ENCODE measurements around the gene SLC16A6.
"Not testable (repeated sequence)": the region's sequence is repeated elsewhere in the genome, so short reads cannot be mapped to it uniquely, and the experiment has no call there.

SLC16A6 gene

GRCh38 chr17:68253426-68253825, 37.5 kb downstream of the SLC16A6 start:
- not testable (repeated sequence) for H3K9me3 Mint-ChIP-seq; DNase-seq (ENCODE audit: low spot score in 2 of 2)
- Mint-ChIP-seq H3K4me1 (peaks cover 56% of the 10 kb centered on the region), H3K4me3 (peak overlapping the region; percentile 62), H3K27ac (peak overlapping the region; percentile 92), H3K36me3 (peaks cover 86% of the 10 kb centered on the region)
- ATAC-seq = peak; percentile 46

- peak overlapping the region; percentile 98 for H3K27ac Mint-ChIP-seq
- peaks cover 66% of the 10 kb centered on the region for H3K36me3 Mint-ChIP-seq
- no peaks in the 10 kb centered on the region for H3K9me3 Mint-ChIP-seq
- DNase-seq (ENCODE audit: low spot score in 2 of 2) (peak in 1 of 2 donors; percentile 59), ATAC-seq (no peak)
- H3K4me3 Mint-ChIP-seq = peak overlapping the region; percentile 78
- peaks cover 30% of the 10 kb centered on the region for H3K4me1 Mint-ChIP-seq
Observed at GRCh38 chr17:68249354-68249765, 41.6 kb downstream of the SLC16A6 start.

DNA sequence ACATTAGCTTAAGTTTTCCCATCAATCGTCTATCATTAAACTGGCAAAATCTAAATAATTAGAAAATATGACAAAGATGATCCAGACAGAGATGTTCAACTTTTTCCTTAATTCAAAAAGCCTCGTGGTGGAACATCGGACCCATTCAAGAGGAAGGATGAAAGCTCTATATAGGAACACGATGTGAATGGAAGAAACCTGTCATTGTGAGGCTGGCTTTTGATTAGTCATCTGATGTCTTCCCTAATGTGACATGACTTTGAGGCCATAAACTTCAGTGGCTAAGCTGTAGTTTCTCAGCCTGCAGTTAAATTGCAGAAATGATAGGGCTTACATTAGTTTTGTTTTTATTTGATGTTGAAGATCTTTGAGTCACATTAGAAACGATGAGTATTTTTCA, 42.0 kb downstream of the SLC16A6 start:
- Mint-ChIP-seq H3K36me3 (peaks cover 62% of the 10 kb centered on the region), H3K27ac (peak overlapping the region; percentile 98), H3K9me3 (no peaks in the 10 kb centered on the region), H3K4me3 (peak overlapping the region; percentile 78), H3K4me1 (peaks cover 26% of the 10 kb centered on the region)
- peak; percentile 48 for ATAC-seq
- DNase-seq (ENCODE audit: low spot score in 2 of 2) = no peak

GRCh38 chr17:68248199-68248825, 42.6 kb downstream of the SLC16A6 start:
- Mint-ChIP-seq H3K36me3 (peaks cover 56% of the 10 kb centered on the region), H3K27ac (peak overlapping the region; percentile 98), H3K9me3 (no peaks in the 10 kb centered on the region), H3K4me1 (peaks cover 20% of the 10 kb centered on the region), H3K4me3 (peak overlapping the region; percentile 78)
- DNase-seq (ENCODE audit: low spot score in 2 of 2) (no peak), ATAC-seq (peak; percentile 46)

GRCh38 chr17:68247445-68248198, 43.3 kb downstream of the SLC16A6 start, which contains the start of gene AMZ2:
AMZ2 (plus strand) TSS chr17:68248043; CDS start chr17:68250188, 2,145 bp downstream.
- peak; percentile 100 for DNase-seq (ENCODE audit: low spot score in 2 of 2)
- ATAC-seq = peak; percentile 87
- peak within 1 kb of the TSS; percentile 98 for H3K27ac Mint-ChIP-seq
- peaks cover 49% of the 10 kb centered on the region for H3K36me3 Mint-ChIP-seq
- no peaks in the 10 kb centered on the region for H3K9me3 Mint-ChIP-seq
- H3K4me1 Mint-ChIP-seq = peaks cover 13% of the 10 kb centered on the region
- H3K4me3 Mint-ChIP-seq = peak within 1 kb of the TSS; percentile 78

DNA sequence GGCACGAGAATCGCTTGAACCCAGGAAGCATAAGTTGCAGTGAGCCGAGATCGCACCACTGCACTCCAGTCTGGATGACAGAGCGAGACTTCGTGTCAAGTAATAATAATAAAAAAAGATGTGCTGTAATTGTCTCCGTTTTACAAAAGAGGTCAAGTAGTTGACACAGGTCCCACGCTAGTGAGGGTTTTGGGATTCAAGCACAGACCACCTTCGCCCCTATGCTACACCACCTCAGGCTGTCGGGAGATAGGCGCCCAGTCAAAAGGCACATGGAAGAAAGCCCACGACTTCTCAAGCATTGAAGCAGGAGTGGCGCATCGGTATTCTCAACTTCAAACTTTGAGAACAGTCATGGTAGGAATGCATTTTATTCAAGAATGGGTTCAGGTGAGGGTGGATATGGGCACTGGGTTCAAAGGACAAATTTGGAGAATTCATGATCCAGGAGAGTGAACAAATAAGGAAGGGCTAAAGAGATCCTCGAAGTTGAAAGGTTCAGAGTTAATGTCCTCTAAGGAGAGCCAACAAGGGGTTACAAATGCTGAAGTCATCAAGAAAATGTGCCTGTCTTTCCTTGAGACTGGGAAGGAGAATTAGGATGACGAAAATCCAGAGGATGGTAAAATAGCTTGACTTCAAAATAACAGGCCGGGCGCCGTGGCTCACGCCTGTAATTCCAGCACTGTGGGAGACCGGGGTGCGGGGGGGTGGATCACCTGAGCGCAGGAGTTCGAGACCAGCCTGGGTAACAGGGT, 44.5 kb downstream of the SLC16A6 start:
- Mint-ChIP-seq H3K36me3 (peaks cover 37% of the 10 kb centered on the region), H3K9me3 (no peaks in the 10 kb centered on the region), H3K27ac (peak overlapping the region; percentile 98), H3K4me1 (peaks cover 13% of the 10 kb centered on the region), H3K4me3 (peak overlapping the region; percentile 78)
- ATAC-seq (no peak), DNase-seq (ENCODE audit: low spot score in 2 of 2) (no peak)

- Mint-ChIP-seq H3K27ac (peak overlapping the region; percentile 96), H3K36me3 (peaks cover 8% of the 10 kb centered on the region), H3K9me3 (no peaks in the 10 kb centered on the region), H3K4me1 (peaks cover 51% of the 10 kb centered on the region), H3K4me3 (peak overlapping the region; percentile 73)
- DNase-seq (ENCODE audit: low spot score in 2 of 2) (no peak), ATAC-seq (no peak)
Observed at GRCh38 chr17:68239632-68240366, 51.1 kb downstream of the SLC16A6 start.

- Mint-ChIP-seq H3K4me1 (peaks cover 57% of the 10 kb centered on the region), H3K9me3 (no peaks in the 10 kb centered on the region), H3K4me3 (peak overlapping the region; percentile 73), H3K27ac (peak overlapping the region; percentile 96), H3K36me3 (peaks cover 14% of the 10 kb centered on the region)
- ATAC-seq = peak; percentile 64
- DNase-seq (ENCODE audit: low spot score in 2 of 2) = peak in 1 of 2 donors; percentile 65
Observed at GRCh38 chr17:68238871-68239253, 52.1 kb downstream of the SLC16A6 start.

- H3K27ac Mint-ChIP-seq = peak overlapping the region; percentile 96
- H3K36me3 Mint-ChIP-seq = peaks cover 14% of the 10 kb centered on the region
- H3K4me3 Mint-ChIP-seq = peak overlapping the region; percentile 73
- DNase-seq (ENCODE audit: low spot score in 2 of 2) (no peak), ATAC-seq (peak; percentile 24)
- no peaks in the 10 kb centered on the region for H3K9me3 Mint-ChIP-seq
- peaks cover 57% of the 10 kb centered on the region for H3K4me1 Mint-ChIP-seq
Observed at GRCh38 chr17:68238164-68238870, 52.6 kb downstream of the SLC16A6 start.

DNA sequence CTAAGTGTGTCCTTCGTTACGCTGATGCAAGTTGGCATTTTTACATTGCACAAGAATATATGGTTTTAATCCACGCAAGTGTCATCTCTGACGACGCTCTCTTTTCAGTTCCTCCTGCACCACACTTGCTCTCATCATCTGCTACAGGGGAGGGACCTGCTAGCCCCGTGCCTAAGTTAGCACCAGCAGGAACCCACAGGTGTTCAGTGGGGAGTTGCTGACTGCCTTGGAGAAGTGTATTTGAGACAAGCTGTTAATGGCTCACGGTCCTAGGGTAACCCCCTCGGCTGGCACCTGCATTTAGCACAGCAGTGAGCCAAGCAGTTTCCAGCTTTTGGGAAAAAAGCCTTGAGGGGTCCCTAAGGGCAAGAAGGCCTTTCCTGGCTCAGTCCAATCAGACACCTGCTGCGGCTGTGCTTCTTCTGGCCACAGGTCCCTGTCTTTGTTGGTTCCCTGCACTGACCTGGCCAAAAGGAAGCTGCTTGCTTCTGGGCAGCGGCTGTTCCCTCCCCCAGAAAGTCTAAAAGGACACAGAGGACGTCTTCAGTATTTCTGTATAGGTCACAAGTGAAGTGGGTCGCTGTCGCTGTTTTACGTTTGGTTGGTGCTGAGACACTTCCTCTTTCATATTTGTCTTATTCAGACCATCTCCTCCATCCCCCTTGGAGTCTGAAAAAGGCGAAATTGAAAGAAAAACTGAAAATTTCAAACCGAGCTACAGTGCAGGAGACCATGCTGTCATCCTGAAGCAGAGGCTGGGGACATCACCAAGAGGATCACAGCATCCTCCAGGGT, 53.4 kb downstream of the SLC16A6 start:
- Mint-ChIP-seq H3K4me3 (peak overlapping the region; percentile 73), H3K27ac (peak overlapping the region; percentile 96), H3K36me3 (peaks cover 14% of the 10 kb centered on the region), H3K4me1 (peaks cover 62% of the 10 kb centered on the region)
- ATAC-seq (peak; percentile 74), DNase-seq (ENCODE audit: low spot score in 2 of 2) (peak in 1 of 2 donors; percentile 75)
- H3K9me3 Mint-ChIP-seq = not testable (repeated sequence)

GRCh38 chr17:68235336-68235791, 55.6 kb downstream of the SLC16A6 start:
- H3K27ac Mint-ChIP-seq = peak overlapping the region; percentile 93
- peak; percentile 22 for ATAC-seq
- not testable (repeated sequence) for H3K9me3 Mint-ChIP-seq; DNase-seq (ENCODE audit: low spot score in 2 of 2)
- peak overlapping the region; percentile 66 for H3K4me3 Mint-ChIP-seq
- H3K4me1 Mint-ChIP-seq = peaks cover 54% of the 10 kb centered on the region
- peaks cover 19% of the 10 kb centered on the region for H3K36me3 Mint-ChIP-seq

GRCh38 chr17:68234726-68235335, 56.1 kb downstream of the SLC16A6 start:
- peaks cover 49% of the 10 kb centered on the region for H3K4me1 Mint-ChIP-seq
- ATAC-seq (peak; percentile 83), DNase-seq (ENCODE audit: low spot score in 2 of 2) (peak in 1 of 2 donors; percentile 64)
- H3K4me3 Mint-ChIP-seq = peak overlapping the region; percentile 66
- H3K27ac Mint-ChIP-seq = peak overlapping the region; percentile 93
- H3K9me3 Mint-ChIP-seq = not testable (repeated sequence)
- H3K36me3 Mint-ChIP-seq = peaks cover 19% of the 10 kb centered on the region

- not testable (repeated sequence) for H3K27ac Mint-ChIP-seq; DNase-seq (ENCODE audit: low spot score in 2 of 2); H3K9me3 Mint-ChIP-seq; ATAC-seq; H3K4me3 Mint-ChIP-seq
- Mint-ChIP-seq H3K4me1 (peaks cover 45% of the 10 kb centered on the region), H3K36me3 (peaks cover 19% of the 10 kb centered on the region)
Observed at GRCh38 chr17:68232741-68233140, 58.2 kb downstream of the SLC16A6 start.

Data from stimulated activated effector memory CD8-positive, alpha-beta T cell treated with anti-CD3 and anti-CD28 coated beads, Interleukin-12 subunit alpha, Interleukin-12 subunit beta, amount 100 ng/mL, for 72 hours (primary cell).